ENCODE measurements around the gene PPFIA4. TPM values are rescaled to one million over a fixed set of nuclear protein-coding genes. Genes with fewer than 3 reads are reported as not detected.
"Not testable (repeated sequence)": the region's sequence is repeated elsewhere in the genome, so short reads cannot be mapped to it uniquely, and the experiment has no call there.

The PPFIA4 gene
- 0.13 TPM in 2 replicates for total RNA-seq

DNA sequence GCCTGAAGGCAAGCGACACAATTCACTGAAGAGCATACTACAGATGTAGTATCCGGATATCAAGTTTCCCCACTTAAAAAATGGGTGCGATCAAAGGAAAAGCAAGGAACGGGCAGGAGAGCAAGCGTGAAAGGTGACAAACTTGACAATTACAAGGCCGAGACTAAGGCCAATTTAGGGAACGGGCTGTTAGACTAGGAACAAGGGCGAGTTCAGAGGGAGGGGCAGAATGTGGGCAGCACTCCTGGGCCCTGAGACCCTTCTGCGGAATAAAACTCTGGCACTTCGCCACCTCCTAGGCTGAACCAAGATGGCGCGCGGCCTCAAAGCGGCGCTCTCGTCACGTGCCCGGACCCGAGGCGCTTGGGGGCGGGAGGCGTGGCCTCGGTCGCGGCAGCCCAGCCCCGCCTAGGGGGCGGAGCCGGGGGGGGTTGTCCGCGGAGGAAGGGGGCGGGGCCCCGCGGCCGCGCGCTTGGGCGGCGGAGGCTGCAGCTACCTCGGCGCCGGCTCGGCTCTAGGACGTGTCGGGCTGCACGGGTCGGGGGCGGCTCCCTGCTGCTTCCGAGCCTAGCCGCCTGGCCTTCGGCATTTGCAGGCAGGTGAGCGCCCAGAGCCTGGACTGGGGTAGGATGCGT, at the start of gene PPFIA4:
Gene PPFIA4 (plus strand): TSS at position 461 of the 635 bp plus-strand sequence. CDS start 12,518 bp downstream, outside the sequence.
- peak; percentile 43 to 78 for DNase-seq (ENCODE audit: low read depth in 2 of 2)

DNA sequence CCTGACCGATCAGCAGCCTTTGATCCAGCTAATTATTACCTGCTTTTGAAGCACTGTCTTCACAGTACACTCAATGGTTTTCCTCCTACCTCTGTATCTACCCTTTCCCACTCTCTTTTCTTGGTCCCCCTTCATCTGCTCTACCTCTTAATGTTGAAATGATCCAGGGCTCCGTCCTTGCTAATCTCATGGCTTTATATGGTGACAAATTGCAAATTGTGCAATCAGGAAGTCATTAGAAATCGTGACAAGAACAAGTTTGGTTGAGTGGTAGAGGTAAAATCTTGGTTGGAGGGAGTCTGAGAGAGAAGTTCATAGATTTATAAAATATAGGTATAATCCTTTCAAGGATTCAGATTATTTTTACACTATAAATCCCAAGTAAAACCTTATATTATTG, 49.7 kb upstream of the PPFIA4 start:
- DNase-seq (ENCODE audit: low read depth in 2 of 2), result no peak

DNA sequence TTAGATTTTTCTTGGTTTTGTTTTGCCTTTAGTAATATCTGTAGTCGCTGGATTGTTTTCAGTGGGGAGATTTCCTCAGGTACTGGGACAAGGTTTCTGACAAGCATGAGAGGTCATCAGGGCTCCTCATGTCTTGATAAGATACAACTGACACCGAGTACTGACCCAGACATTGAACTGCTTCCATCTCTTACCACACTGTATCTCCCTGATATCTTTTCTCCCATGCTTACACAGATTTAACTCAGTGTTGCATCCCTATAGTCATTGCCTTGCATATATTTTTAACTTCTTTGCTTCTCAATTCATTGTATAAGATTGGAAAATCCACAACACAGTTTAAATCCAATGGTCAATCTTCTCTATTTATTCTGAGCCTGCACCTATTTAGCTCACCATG, 46.8 kb upstream of the PPFIA4 start:
- no peak for DNase-seq (ENCODE audit: low read depth in 2 of 2)

DNA sequence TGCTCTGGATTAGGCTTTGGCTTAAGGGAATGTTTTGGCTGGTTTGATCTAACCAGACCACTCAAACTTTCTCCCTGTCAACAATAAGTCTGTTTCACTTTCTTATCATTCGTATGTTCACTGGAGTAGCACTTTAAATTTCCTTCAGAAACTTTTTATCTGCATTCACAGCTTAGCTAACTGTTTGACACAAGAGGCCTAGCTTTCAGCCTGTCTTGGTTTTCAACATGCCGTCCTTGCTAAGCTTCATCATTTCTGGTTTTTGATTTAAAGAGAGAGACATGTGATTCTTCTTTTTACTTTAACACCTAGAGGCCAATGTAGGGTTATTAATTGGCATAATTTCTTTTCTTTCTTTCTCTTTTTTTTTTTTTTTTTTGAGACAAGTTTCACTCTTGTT, 44.4 kb upstream of the PPFIA4 start:
- no peak for DNase-seq (ENCODE audit: low read depth in 2 of 2)

DNA sequence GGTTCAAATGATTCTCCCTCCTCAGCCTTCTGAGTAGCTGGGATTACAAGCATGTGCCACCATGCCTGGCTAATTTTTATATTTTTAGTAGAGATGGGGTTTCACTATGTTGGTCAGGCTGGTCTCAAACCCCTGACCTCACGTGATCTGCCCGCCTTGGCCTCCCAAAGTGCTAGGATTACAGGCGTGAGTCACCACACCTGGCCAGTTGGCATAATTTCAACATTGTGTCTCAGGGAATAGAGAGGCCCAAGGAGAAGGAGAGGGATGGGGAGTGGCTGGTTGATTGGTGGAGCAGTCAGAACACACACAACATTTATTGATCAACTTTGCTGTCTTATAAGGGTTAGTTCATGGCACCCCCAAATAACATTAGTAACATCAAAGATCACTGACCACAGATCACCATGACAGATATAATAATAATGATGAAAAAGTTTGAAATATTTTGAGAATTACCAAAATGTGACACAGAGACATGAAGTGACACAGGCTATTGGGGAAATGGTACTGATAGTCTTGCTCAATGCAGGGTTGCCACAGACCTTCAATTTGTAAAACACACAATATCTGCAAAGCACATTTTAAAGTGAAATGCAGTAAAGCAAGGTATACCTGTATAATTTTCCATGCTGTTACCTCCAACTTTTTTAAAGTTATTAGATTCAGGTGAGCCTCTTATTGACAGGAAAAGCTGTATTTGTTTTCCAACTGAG, 43.4 kb upstream of the PPFIA4 start:
- DNase-seq (ENCODE audit: low read depth in 2 of 2), result no peak

DNA sequence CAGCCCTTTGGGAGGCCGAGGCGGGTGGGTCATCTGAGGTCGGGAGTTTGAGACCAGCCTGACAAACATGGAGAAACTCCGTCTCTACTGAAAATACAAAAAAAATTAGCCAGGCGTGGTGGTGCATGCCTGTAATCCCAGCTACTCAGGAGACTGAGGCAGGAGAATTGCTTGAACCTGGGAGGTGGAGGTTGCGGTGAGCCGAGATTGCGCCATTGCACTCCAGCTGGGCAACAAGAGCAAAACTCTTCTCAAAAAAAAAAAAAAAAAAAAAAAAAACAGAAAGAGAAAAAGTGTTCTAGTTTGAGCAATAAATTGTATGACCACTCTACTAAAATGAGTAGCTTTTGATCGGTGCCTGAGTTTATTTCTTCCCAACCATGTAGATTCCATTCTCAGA, 40.2 kb upstream of the PPFIA4 start:
- not testable (repeated sequence) for DNase-seq (ENCODE audit: low read depth in 2 of 2)

DNA sequence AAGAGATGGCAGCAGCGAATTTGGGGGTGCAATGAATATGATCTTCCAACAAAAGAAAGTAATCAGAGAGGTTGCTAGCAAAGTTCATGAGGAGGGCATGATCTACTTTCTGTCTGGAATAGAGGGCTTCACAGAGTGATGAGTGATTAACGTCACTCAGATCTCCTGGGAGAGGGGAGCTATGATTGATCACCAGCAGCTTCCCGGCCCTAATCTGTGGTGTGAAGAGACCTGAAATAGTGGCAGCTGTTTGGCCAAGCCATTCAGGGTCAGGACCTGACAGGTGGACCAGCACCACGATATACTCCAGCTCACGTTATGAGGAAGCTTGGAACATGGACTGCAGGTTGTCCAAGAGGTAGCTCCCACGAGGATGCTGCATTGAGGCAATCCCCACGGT, 39.0 kb upstream of the PPFIA4 start:
- DNase-seq (ENCODE audit: low read depth in 2 of 2), result no peak

DNA sequence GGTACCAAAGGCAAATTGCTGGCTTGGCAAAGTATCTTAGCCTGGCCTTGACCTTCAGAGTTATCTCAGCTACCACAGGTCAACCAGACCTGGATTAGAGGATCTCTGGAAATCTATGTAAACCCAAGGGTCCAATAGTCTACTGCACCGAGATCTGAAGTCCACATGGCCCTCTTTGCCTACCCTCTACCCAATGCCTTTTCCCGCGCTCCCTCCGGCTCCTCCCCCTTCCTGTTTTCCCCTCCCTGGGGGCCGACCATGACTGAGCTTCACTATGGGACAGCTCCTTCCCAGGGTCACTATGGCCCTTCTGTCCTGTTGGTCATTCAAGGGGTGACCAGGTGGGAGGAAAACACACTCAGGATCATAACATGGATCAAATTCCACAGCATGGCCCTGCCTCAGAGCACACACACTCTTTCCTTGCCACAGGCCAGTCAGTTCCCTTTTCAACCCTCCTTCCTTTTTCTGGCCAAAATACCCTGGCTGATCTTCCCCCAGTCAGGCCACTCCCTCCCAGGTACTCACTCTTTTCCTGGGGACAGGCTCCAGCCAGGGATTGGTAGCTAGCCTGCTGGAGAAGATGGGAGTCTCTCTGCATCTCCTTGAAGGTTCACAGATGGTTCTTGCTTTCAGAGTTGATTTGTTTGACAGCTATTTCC, 38.2 kb upstream of the PPFIA4 start:
- DNase-seq (ENCODE audit: low read depth in 2 of 2), result no peak

DNA sequence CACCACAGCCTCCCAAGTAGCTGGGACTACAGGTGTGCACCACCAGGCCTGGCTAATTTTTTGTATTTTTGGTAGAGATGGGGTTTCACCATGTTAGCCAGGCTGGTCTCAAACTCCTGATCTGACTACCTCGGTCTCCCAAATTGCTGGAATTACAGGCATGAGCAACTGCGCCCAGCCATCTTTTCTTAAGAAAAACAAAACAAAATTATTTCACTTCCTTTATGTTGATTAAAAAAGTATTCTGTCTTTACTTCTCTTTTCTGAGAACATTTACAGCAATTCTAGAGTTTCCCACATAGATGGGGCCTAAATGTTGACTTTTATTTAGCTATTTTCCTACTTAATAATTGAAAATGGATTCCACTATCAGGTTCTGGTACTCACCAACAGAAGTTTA, 36.4 kb upstream of the PPFIA4 start:
- no peak for DNase-seq (ENCODE audit: low read depth in 2 of 2)

DNA sequence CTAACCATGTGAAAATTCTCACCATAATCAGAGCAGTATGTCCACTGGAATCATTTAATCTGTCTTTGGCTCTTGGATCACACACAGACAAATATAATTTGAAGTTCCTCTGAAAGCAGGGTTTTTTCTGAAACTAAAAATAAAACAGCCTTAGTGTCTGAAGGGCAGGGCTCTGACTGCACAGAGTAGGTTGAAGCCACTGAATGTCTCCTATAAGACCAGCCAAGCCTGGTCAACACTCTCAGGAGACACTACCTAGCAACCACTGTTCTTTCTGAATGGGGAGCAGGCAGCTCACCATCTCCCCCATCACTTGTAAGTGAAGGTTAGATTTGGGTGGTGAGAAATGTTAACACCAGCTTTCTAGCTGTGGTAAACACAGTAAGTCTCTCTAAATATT, 35.2 kb upstream of the PPFIA4 start:
- DNase-seq (ENCODE audit: low read depth in 2 of 2), result no peak

DNA sequence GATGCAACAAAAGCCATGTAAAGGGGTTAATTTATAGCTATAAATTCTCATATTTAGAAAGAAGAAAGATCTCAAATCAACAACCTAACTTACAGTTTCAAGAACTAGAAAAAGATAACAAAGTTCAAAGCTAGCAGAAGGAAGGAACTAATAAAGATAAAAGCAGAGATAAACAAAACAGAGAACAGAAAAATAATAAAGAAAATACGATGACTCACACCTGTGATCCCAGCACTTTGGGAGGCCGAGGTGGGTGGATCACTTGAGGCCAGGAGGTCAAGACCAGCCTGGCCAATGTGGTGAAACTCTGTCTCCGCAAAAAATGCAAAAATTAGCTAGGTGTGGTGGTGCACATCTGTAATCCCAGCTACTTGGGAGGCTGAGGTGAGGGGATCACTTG, 31.5 kb upstream of the PPFIA4 start:
- no peak for DNase-seq (ENCODE audit: low read depth in 2 of 2)

DNA sequence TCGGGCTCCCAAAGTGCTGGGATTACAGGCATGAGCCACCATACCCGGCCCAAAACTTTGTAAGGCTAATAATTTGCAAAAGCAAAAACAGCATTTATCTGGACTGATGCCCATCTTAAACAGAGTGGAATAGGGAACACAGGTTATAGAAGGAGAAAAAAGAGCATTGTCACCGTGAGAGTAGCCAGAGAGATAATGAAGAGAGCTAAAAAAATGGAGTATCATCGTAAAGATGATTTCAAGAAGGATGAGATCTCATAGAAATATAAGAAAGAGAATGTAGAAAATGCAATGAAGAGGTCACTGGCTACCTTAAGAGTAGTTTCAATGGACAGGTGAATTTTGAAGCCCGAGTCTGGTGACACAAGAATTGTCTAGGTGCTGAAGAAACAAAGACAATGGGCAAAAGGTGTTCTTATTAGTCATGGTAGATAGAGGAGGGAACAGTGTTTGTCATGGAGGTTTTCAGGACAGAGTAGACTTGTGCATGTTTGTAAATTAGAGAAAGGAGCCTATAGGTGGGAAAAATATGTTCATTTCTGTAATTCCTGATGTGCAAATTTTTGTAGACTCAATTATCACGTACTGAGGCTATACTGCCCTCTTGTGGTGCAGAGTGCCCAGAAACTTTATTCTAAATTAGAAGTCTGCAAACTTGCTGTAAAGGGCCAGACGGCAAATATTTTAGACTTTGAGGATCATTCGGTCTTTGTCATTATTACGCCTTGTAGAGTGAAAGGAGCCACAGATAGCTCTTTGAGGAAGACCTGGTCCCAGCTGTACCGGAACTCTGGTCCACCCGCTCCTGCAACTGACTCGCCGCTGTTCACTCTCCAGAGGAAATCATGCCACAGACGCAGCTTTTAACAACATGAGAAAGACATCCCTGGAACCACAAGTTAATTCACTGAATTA, 27.2 kb upstream of the PPFIA4 start:
- peak; percentile 36 to 64 for DNase-seq (ENCODE audit: low read depth in 2 of 2)

DNA sequence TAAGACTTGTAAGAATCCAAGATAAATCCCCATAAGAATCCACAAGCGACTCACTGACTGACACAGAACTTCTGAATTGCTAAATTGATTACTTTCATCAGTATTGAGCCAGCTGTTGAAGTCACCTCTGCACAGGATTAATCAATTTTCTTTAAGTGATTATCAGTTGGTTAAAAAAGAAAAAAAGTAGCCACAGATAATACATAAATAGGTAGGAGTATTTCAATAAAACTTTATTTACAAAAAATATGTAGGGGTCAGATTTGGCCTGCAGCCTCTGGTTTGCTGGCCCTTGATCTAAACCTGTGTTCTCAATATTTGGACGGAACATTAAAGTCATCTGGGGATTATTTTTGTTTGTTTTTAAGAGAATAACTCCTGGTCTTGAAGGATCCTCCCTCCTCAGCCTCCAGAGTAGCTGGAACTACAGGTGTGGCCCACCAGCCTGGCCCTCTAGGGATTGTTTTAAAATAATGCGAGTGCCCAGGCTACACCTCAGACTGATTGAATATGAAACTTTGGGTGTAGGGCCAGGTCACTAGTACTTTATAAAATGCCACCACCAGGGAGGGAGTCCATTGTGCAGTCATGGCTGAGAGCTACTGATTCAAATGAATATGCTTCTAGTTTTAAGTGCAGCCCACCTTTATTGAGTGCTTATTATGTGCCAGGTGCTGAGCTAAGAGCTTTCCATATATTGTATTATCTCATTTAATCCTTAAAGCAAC, 25.9 kb upstream of the PPFIA4 start:
- no peak for DNase-seq (ENCODE audit: low read depth in 2 of 2)

DNA sequence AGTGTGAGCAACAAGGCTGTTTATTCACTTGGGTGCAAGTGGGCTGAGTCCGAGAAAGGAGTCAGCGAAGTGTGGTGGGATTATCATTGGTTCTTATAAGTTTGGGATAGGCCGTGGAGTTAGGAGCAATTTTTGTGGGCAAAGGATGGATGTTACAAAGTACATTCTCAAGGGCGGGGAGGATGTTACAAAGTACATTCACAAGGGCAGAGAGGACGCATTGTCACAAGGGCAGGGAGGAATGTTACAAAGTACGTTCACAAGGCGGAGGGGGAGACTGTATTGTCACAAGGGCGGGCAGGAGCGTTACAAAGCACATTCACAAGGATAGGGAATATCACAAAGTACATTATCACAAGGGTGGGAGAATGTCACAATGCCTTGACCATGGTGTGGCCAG, 24.3 kb upstream of the PPFIA4 start:
- DNase-seq (ENCODE audit: low read depth in 2 of 2), result no peak

DNA sequence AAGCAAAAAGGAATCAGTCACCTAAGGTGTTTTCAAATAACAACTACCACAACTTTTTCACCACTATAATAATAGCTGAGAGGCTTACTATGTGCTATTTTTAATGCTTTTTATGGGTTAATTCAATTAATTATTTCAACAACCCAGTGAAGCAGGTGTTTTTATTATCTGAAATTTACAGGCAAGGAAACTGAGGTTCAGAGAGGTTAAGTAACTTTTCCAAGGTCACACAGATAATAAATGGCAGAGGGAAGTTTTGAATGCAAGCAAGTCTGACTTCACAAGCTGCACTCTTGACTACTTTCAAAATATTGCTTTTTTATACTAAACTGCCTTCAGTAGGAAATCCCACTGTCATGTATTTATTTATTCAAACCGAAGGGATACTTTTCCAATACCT, 23.3 kb upstream of the PPFIA4 start:
- no peak for DNase-seq (ENCODE audit: low read depth in 2 of 2)

DNA sequence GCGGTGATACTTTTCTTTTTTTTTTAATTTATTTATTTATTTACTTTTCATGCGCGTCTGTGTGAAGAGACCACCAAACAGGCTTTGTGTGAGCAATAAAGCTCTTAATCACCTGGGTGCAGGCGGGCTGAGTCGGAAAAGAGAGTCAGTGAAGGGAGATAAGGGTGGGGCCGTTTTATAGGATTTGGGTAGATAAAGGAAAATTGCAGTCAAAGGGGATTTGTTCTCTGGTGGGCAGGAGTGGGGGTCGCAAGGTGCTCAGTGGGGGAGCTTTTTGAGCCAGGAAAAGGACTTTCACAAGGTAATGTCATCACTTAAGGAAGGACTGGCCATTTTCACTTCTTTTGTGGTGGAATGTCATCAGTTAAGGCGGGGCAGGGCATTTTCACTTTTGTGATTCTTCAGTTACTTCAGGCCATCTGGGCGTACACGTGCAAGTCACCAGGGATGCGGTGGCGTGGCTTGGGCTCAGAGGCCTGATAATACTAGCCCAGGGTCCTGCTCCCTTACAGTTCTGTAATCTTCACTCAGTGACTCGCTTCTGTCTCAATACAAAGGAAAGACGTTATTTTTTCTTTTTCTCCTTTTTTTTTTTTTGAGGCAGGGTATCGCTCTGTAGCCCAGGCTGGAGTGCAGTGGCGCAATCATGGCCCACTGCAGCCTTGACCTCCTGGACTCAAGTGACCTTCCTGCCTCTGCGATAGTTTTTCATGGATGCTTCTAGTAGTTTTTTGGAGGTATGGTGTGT, 20.7 kb upstream of the PPFIA4 start:
- not testable (repeated sequence) for DNase-seq (ENCODE audit: low read depth in 2 of 2)

DNA sequence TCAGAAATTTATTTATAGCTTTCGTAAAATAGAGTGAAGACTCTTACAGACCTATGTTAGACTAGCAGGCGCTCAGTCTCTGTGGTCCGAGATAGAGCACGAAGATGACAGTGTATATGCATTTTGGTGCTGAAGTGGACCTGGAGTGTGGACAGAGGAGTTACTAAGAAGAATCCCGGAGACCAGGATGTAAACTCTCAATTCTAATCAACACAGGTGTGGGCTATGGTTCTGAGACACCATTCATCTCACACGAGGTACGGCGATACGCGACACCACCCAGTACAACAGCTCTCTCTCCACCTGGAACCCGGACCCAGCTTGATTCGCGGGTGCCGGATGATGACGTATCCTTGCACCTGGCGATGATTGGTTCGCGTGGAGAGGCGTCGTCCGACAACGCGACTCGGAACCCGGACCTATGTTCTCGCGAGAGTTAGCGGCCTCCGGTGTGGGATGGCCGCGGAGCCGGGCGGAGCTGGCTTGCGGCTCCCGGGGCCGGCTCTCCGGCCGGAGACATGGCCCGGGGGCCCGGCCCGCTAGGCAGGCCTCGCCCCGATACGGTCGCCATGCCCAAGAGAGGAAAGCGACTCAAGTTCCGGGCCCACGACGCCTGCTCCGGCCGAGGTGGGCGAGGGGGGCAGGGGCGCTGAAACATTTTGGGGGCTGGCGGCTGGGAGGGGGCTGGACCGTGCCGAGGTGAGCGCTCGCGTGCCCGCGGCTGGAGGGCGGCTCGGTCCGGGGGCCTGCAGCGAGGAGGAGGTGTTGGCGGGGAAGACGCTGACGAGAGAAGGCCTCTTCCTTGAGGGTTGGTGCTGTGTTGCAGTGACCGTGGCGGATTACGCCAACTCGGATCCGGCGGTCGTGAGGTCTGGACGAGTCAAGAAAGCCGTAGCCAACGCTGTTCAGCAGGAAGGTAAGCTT, 19.1 kb upstream of the PPFIA4 start, which contains the start of gene TMEM183A:
Gene TMEM183A (plus strand): TSS at position 427 of the 924 bp plus-strand sequence. CDS start 92 bp downstream, at position 519.
- peak; percentile 96 to 98 for DNase-seq (ENCODE audit: low read depth in 2 of 2)

DNA sequence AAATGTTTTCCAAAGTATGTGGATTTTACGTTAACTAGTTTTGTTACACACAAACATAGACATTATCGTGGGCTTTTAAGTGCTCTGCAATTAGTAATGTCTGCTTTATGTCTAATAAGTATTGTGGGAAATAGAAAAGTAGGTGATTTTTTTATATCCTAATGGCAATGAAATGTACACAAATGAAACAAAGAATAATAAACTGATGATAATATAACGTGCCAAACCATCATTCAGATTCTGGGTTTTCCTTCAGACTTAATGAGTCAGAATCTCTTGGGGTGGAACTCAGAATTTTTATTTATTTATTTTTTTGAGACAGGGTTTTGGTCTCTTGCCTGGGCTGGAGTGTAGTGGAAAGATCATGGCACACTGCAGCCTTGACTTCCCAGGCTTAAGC, 17.1 kb upstream of the PPFIA4 start:
- no peak for DNase-seq (ENCODE audit: low read depth in 2 of 2)

DNA sequence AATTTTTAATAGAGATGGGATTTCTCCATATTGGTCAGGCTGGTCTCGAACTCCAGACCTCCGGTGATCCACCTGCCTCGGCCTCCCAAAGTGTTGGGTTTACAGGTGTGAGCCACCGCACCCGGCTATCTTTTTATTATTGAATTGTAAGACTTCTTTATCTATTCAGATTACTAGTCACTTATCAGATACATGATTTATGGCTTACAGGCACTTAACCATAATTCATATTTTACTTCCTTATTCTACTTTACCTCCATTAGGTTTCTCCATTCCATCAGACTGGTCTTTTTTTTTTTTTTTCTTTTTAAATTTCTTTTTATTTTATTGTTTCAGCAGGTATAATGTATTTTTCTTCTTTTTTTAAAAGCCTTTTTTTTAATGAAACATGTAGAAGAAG, 14.7 kb upstream of the PPFIA4 start:
- DNase-seq (ENCODE audit: low read depth in 2 of 2), result no peak

Data from dermis microvascular lymphatic vessel endothelial cell (primary cell).